ENCODE measurements around the gene CLASP1. TPM values are rescaled to one million over a fixed set of nuclear protein-coding genes. Genes with fewer than 3 reads are reported as not detected.

The CLASP1 gene
- total and polyA plus RNA-seq, 4 donors, result 7.5 to 50.0 (median 21.9) TPM

DNA sequence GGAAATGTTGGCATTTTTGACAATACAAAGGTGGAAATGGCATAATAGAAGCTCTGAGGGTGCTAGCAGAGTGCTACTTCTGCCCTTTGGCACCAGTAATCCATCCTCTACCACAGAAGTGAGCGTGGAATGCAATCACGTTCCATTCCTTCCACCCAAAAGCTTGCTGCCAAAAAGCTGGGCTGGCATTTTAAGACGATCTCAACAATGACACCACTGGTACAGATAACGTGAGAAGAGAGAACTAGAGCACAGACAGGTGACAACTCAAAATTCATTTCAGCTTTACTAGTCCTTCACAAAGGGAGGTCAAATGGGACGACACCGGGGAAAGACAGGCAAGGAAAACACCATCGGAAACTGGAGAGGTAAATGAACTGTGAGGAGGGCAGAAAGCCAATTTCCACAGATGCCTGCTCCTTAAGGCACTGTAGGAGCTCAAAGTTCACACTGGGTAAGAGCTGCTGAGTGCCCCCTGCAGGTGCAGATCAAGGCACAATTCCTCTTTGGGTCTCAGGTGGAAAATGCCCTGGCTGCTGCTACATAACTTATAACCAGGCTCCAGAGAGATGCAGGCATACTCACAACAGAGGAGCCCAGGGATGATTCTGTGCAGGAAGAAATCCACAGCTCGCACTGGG is 169.3 kb downstream of the CLASP1 start:
- Histone ChIP-seq H3K9ac (ENCODE audit: low read depth in 1 of 2, low read length in 2 of 2) (no peak overlapping the region), H3K36me3 (ENCODE audit: control insufficient read depth in 4 of 4, insufficient read depth in 3 of 4, low read depth in 1 of 4, low read length in 3 of 4) (peaks cover 0 to 9% (median 1%) of the 10 kb centered on the region in 4 donors), H3K9me3 (ENCODE audit: control insufficient read depth in 4 of 4, low read length in 3 of 4) (no peaks in the 10 kb centered on the region), H3K4me1 (ENCODE audit: control insufficient read depth in 4 of 4, insufficient read depth in 4 of 4, low read length in 3 of 4) (peaks cover 0 to 4% (median 2%) of the 10 kb centered on the region in 4 donors), H3K27ac (ENCODE audit: low read depth in 1 of 2, low read length in 2 of 2) (no peak overlapping the region), H3K27me3 (ENCODE audit: control insufficient read depth in 4 of 4, insufficient read depth in 4 of 4, low read length in 3 of 4) (no peaks in the 10 kb centered on the region), H3K4me3 (ENCODE audit: low read depth in 1 of 3, low read length in 3 of 3) (no peak overlapping the region)
- no peak for DNase-seq (ENCODE audit: low spot score)
- WGBS, result 59% methylated on average over 8 of the region's 8 CpGs
- no peak for TF ChIP-seq HNF4A (conservative IDR thresholded peaks at IDR 0.05)
- TF ChIP-seq SP1 (IDR thresholded peaks at IDR 0.05), result no peak
- TF ChIP-seq, protein P1, sequence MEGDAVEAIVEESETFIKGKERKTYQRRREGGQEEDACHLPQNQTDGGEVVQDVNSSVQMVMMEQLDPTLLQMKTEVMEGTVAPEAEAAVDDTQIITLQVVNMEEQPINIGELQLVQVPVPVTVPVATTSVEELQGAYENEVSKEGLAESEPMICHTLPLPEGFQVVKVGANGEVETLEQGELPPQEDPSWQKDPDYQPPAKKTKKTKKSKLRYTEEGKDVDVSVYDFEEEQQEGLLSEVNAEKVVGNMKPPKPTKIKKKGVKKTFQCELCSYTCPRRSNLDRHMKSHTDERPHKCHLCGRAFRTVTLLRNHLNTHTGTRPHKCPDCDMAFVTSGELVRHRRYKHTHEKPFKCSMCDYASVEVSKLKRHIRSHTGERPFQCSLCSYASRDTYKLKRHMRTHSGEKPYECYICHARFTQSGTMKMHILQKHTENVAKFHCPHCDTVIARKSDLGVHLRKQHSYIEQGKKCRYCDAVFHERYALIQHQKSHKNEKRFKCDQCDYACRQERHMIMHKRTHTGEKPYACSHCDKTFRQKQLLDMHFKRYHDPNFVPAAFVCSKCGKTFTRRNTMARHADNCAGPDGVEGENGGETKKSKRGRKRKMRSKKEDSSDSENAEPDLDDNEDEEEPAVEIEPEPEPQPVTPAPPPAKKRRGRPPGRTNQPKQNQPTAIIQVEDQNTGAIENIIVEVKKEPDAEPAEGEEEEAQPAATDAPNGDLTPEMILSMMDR (IDR thresholded peaks at IDR 0.05; ENCODE audit: low read depth, low read length, missing input control), result no peak
- TF ChIP-seq NR2F2 (IDR thresholded peaks at IDR 0.05), result peak; percentile 26
- TF ChIP-seq, protein P2, sequence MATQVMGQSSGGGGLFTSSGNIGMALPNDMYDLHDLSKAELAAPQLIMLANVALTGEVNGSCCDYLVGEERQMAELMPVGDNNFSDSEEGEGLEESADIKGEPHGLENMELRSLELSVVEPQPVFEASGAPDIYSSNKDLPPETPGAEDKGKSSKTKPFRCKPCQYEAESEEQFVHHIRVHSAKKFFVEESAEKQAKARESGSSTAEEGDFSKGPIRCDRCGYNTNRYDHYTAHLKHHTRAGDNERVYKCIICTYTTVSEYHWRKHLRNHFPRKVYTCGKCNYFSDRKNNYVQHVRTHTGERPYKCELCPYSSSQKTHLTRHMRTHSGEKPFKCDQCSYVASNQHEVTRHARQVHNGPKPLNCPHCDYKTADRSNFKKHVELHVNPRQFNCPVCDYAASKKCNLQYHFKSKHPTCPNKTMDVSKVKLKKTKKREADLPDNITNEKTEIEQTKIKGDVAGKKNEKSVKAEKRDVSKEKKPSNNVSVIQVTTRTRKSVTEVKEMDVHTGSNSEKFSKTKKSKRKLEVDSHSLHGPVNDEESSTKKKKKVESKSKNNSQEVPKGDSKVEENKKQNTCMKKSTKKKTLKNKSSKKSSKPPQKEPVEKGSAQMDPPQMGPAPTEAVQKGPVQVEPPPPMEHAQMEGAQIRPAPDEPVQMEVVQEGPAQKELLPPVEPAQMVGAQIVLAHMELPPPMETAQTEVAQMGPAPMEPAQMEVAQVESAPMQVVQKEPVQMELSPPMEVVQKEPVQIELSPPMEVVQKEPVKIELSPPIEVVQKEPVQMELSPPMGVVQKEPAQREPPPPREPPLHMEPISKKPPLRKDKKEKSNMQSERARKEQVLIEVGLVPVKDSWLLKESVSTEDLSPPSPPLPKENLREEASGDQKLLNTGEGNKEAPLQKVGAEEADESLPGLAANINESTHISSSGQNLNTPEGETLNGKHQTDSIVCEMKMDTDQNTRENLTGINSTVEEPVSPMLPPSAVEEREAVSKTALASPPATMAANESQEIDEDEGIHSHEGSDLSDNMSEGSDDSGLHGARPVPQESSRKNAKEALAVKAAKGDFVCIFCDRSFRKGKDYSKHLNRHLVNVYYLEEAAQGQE (IDR thresholded peaks at IDR 0.05), result no peak
- TF ChIP-seq, protein P3, sequence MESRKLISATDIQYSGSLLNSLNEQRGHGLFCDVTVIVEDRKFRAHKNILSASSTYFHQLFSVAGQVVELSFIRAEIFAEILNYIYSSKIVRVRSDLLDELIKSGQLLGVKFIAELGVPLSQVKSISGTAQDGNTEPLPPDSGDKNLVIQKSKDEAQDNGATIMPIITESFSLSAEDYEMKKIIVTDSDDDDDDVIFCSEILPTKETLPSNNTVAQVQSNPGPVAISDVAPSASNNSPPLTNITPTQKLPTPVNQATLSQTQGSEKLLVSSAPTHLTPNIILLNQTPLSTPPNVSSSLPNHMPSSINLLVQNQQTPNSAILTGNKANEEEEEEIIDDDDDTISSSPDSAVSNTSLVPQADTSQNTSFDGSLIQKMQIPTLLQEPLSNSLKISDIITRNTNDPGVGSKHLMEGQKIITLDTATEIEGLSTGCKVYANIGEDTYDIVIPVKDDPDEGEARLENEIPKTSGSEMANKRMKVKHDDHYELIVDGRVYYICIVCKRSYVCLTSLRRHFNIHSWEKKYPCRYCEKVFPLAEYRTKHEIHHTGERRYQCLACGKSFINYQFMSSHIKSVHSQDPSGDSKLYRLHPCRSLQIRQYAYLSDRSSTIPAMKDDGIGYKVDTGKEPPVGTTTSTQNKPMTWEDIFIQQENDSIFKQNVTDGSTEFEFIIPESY (IDR thresholded peaks at IDR 0.05), result no peak
- TF ChIP-seq RAD21 (IDR thresholded peaks at IDR 0.05), result no peak
- no peak for TF ChIP-seq FOXA2 (IDR thresholded peaks at IDR 0.05)
- peak in 1 of 2 donors; percentile 23 for TF ChIP-seq RXRA (IDR thresholded peaks at IDR 0.05)
- TF ChIP-seq YY1 (IDR thresholded peaks at IDR 0.05), result no peak
- TF ChIP-seq, protein P4, sequence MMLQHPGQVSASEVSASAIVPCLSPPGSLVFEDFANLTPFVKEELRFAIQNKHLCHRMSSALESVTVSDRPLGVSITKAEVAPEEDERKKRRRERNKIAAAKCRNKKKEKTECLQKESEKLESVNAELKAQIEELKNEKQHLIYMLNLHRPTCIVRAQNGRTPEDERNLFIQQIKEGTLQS (IDR thresholded peaks at IDR 0.05), result no peak
- TF ChIP-seq JUND (IDR thresholded peaks at IDR 0.05), result no peak
- TF ChIP-seq, protein P5, sequence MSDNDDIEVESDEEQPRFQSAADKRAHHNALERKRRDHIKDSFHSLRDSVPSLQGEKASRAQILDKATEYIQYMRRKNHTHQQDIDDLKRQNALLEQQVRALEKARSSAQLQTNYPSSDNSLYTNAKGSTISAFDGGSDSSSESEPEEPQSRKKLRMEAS (IDR thresholded peaks at IDR 0.05), result no peak
